Peyer's patch (tissue), 4 donors: ENCODE data around the gene STOX1. TPM values are rescaled to one million over a fixed set of nuclear protein-coding genes. Genes with fewer than 3 reads are reported as not detected.
"Not testable (repeated sequence)": the region's sequence is repeated elsewhere in the genome, so short reads cannot be mapped to it uniquely, and the experiment has no call there.

ENCODE experiments used
- DNase-seq, 3 donors: peaks; one replicate each; pipeline ENCODE4 v3.0.0-alpha.2; 2017 to 2019
- H3K27ac ChIP-seq, 4 donors: fragments of 200-600 bp; sonication (generic); one replicate each; pipeline ENCODE4 v1.5.1; 2016 to 2019
- H3K27me3 ChIP-seq, 2 donors: fragments of 200-600 bp; sonication (generic); one replicate each; pipeline ENCODE4 v1.5.1; 2019
- H3K36me3 ChIP-seq, 3 donors: fragments of 200-600 bp; sonication (generic); one replicate each; pipeline ENCODE4 v1.5.1; 2016 to 2019
- H3K4me1 ChIP-seq, 4 donors: fragments of 200-600 bp; sonication (generic); one replicate each; pipeline ENCODE4 v1.5.1; 2016 to 2019
- H3K4me3 ChIP-seq, 4 donors: fragments of 200-600 bp; sonication (generic); 1 replicate in 3 of 4; 2 replicates in 1 of 4; pipeline ENCODE4 v1.5.1; 2016 to 2019; ENCODE audit warnings: mild to moderate bottlenecking in 1 of 4
- H3K9me3 ChIP-seq, 4 donors: fragments of 200-600 bp; sonication (generic); one replicate each; pipeline ENCODE4 v1.5.1; 2016 to 2019; ENCODE audit warnings: mild to moderate bottlenecking in 1 of 4
- CTCF ChIP-seq, 6 experiments: fragments of 450-650 bp in 4 of 6; fragments of 200-600 bp in 2 of 6; sonication (generic) in 1 of 6; IDR thresholded peaks; one replicate each; pipeline ENCODE4 v1.5.1; 2017 to 2019; ENCODE audit warnings: antibody characterized with exemption in 6 of 6, mild to moderate bottlenecking in 3 of 6, moderate library complexity in 1 of 6
- POLR2A ChIP-seq, 2 donors: fragments of 450-650 bp; IDR thresholded peaks; one replicate each; pipeline ENCODE4 v1.5.1; 2017; ENCODE audit warnings: antibody characterized with exemption in 2 of 2, mild to moderate bottlenecking in 2 of 2, moderate library complexity in 2 of 2
- total RNA-seq, 4 donors: library from RNA; depleted of rRNA; stranded (reverse); fragments of >200 nt; gene quantifications; one replicate each; pipeline ENCODE4 v1.1.0, GENCODE V29; 2016

The STOX1 gene
- total RNA-seq, 4 donors from 2014 or later = 2.5 to 19.8 (median 3.9) TPM

GRCh38 chr10:68837626-68838322 is 10.4 kb downstream of the STOX1 start:
- no peak for TF ChIP-seq POLR2A (IDR thresholded peaks at IDR 0.05)
- Histone ChIP-seq H3K36me3 (no peaks in the 10 kb centered on the region), H3K9me3 (no peaks in the 10 kb centered on the region), H3K27me3 (no peaks in the 10 kb centered on the region), H3K4me3 (no peak overlapping the region), H3K27ac (no peak overlapping the region), H3K4me1 (no peaks in the 10 kb centered on the region)
- DNase-seq = no peak

GRCh38 chr10:68840650-68841049 is 13.3 kb downstream of the STOX1 start:
- H3K27me3 ChIP-seq, H3K36me3 ChIP-seq, H3K27ac ChIP-seq, H3K4me1 ChIP-seq, H3K9me3 ChIP-seq, DNase-seq, H3K4me3 ChIP-seq: not testable (repeated sequence)

- H3K4me1 ChIP-seq = no peaks in the 10 kb centered on the region
- no peaks in the 10 kb centered on the region for H3K27me3 ChIP-seq
- no peak overlapping the region for H3K27ac ChIP-seq
- H3K9me3 ChIP-seq = no peaks in the 10 kb centered on the region
- TF ChIP-seq POLR2A (IDR thresholded peaks at IDR 0.05) (no peak), CTCF (IDR thresholded peaks at IDR 0.05) (no peak)
- H3K4me3 ChIP-seq = no peak overlapping the region
- no peaks in the 10 kb centered on the region for H3K36me3 ChIP-seq
- DNase-seq = no peak
These were observed 20.9 kb downstream of the STOX1 start for GRCh38 chr10:68848281-68848680.

GRCh38 chr10:68848806-68849205 is 21.5 kb downstream of the STOX1 start:
- no peaks in the 10 kb centered on the region for H3K4me1 ChIP-seq
- no peaks in the 10 kb centered on the region for H3K27me3 ChIP-seq
- TF ChIP-seq CTCF (IDR thresholded peaks at IDR 0.05) = no peak
- TF ChIP-seq POLR2A (IDR thresholded peaks at IDR 0.05) = no peak
- H3K9me3 ChIP-seq = no peaks in the 10 kb centered on the region
- H3K4me3 ChIP-seq = no peak overlapping the region
- H3K36me3 ChIP-seq = no peaks in the 10 kb centered on the region
- no peak for DNase-seq
- H3K27ac ChIP-seq = no peak overlapping the region

GRCh38 chr10:68856352-68856751 is 29.0 kb downstream of the STOX1 start:
- no peak overlapping the region for H3K27ac ChIP-seq
- no peak for DNase-seq
- H3K4me3 ChIP-seq = no peak overlapping the region
- no peaks in the 10 kb centered on the region for H3K4me1 ChIP-seq
- H3K9me3 ChIP-seq = peaks cover 0 to 14% (median 3%) of the 10 kb centered on the region in 4 donors
- TF ChIP-seq CTCF (IDR thresholded peaks at IDR 0.05) (no peak), POLR2A (IDR thresholded peaks at IDR 0.05) (no peak)
- no peaks in the 10 kb centered on the region for H3K36me3 ChIP-seq
- H3K27me3 ChIP-seq = no peaks in the 10 kb centered on the region

GRCh38 chr10:68857005-68857404 is 29.7 kb downstream of the STOX1 start:
- Histone ChIP-seq H3K9me3 (peaks cover 0 to 20% (median 4%) of the 10 kb centered on the region in 4 donors), H3K27me3 (no peaks in the 10 kb centered on the region), H3K4me3 (no peak overlapping the region), H3K4me1 (no peaks in the 10 kb centered on the region), H3K27ac (no peak overlapping the region), H3K36me3 (no peaks in the 10 kb centered on the region)
- DNase-seq = no peak
- TF ChIP-seq CTCF (IDR thresholded peaks at IDR 0.05) (no peak), POLR2A (IDR thresholded peaks at IDR 0.05) (no peak)

GRCh38 chr10:68861253-68861652 is 33.9 kb downstream of the STOX1 start:
- H3K36me3 ChIP-seq = no peaks in the 10 kb centered on the region
- H3K4me1 ChIP-seq = no peaks in the 10 kb centered on the region
- H3K4me3 ChIP-seq = no peak overlapping the region
- no peak for TF ChIP-seq POLR2A (IDR thresholded peaks at IDR 0.05)
- no peak for DNase-seq
- H3K9me3 ChIP-seq = peaks cover 0 to 20% (median 4%) of the 10 kb centered on the region in 4 donors
- H3K27ac ChIP-seq = no peak overlapping the region
- no peaks in the 10 kb centered on the region for H3K27me3 ChIP-seq
